H1 (cell line): ENCODE results near the gene ZMIZ1. TPM values are rescaled to one million over a fixed set of nuclear protein-coding genes. Genes with fewer than 3 reads are reported as not detected.

Source experiments
- ATF2 ChIP-seq: IDR thresholded peaks from 2 replicates; pipeline ENCODE4 v1.6.1; 2012; ENCODE audit warnings: low read length, inconsistent platforms
- ATF3 ChIP-seq: IDR thresholded peaks from 2 replicates; pipeline ENCODE4 v1.6.1; 2011; ENCODE audit warnings: low read depth, mild to moderate bottlenecking, low read length; ENCODE audit not compliant: insufficient read depth
- BRCA1 ChIP-seq: IDR thresholded peaks from 2 replicates; pipeline ENCODE4 v1.6.1; 2012; ENCODE audit warnings: low read depth, low read length, improper control_type of control experiment
- CBX5 ChIP-seq: fragments of 300-800, 300-1000 bp; sonication (generic); IDR thresholded peaks from 2 replicates; pipeline ENCODE4 v1.7.1; 2016; ENCODE audit warnings: antibody characterized with exemption, low read length, low read depth
- CTCF ChIP-seq, 3 experiments: IDR thresholded peaks; 1 replicate in 2 of 3; 2 replicates in 1 of 3; pipeline versions ENCODE4 v1.5.1 to v1.6.1; 2011; ENCODE audit warnings: low read length in 3 of 3, mild to moderate bottlenecking in 3 of 3, inconsistent platforms in 2 of 3, low read depth in 1 of 3, moderate library complexity in 1 of 3; ENCODE audit not compliant: insufficient read depth in 1 of 3; ENCODE audit errors: control extremely low read depth in 1 of 3
- E2F6 ChIP-seq: IDR thresholded peaks from 2 replicates; pipeline ENCODE4 v1.6.1; 2012; ENCODE audit warnings: inconsistent platforms
- EGR1 ChIP-seq: IDR thresholded peaks from 2 replicates; pipeline ENCODE4 v1.6.1; 2011; ENCODE audit warnings: low read depth, low read length, borderline replicate concordance
- KDM1A ChIP-seq: fragments of 200-600, 300-600 bp; sonication (generic); IDR thresholded peaks from 2 replicates; pipeline ENCODE4 v1.7.1; 2016; ENCODE audit warnings: mild to moderate bottlenecking, low read length, borderline replicate concordance
- KDM4A ChIP-seq: IDR thresholded peaks from one replicate; pipeline ENCODE4 v1.7.1; 2012; ENCODE audit warnings: low read depth, mild to moderate bottlenecking, moderate library complexity, low read length, inconsistent platforms; ENCODE audit not compliant: severe bottlenecking
- NANOG ChIP-seq: IDR thresholded peaks from 2 replicates; pipeline ENCODE4 v1.6.1; 2011; ENCODE audit warnings: low read length, low read depth, mild to moderate bottlenecking, inconsistent platforms; ENCODE audit not compliant: insufficient read depth, poor library complexity, severe bottlenecking
- RAD21 ChIP-seq, 2 experiments: IDR thresholded peaks in 1 of 2; conservative IDR thresholded peaks in 1 of 2; 2 replicates each; pipeline ENCODE4 v1.6.1; 2011; ENCODE audit warnings: low read depth in 2 of 2, low read length in 2 of 2, improper control_type of control experiment in 1 of 2, inconsistent platforms in 1 of 2, mild to moderate bottlenecking in 1 of 2, moderate library complexity in 1 of 2
- RBBP5 ChIP-seq: IDR thresholded peaks from 2 replicates; pipeline ENCODE4 v1.7.1; 2012; ENCODE audit warnings: low read depth, mild to moderate bottlenecking, inconsistent platforms, low read length, moderate library complexity, borderline replicate concordance
- RNF2 ChIP-seq: fragments of 200-900, 300-1000 bp; sonication (generic); IDR thresholded peaks from 2 replicates; pipeline ENCODE4 v1.7.1; 2016; ENCODE audit warnings: borderline replicate concordance, low read depth, mild to moderate bottlenecking, antibody characterized with exemption, low read length; ENCODE audit not compliant: poor library complexity, severe bottlenecking; ENCODE audit errors: missing control alignments
- SAP30 ChIP-seq: fragments of 300-600 bp; sonication (generic); IDR thresholded peaks from 2 replicates; pipeline ENCODE4 v1.7.1; 2012; ENCODE audit warnings: low read length, moderate library complexity, mild to moderate bottlenecking, inconsistent platforms; ENCODE audit not compliant: insufficient read depth, insufficient replicate concordance
- TAF1 ChIP-seq: IDR thresholded peaks from 2 replicates; pipeline ENCODE4 v1.6.1; 2011; ENCODE audit warnings: mild to moderate bottlenecking, low read depth, low read length
- TCF12 ChIP-seq: IDR thresholded peaks from 2 replicates; pipeline ENCODE4 v1.6.1; 2011; ENCODE audit warnings: low read depth, mild to moderate bottlenecking, low read length
- polyA plus RNA-seq, 7 experiments: library from polyadenylated mRNA; depleted of rRNA in 3 of 7; stranded (reverse) in 5 of 7; unstranded in 2 of 7; fragments of >200 nt in 5 of 7; fragments of 200-250 nt in 2 of 7; gene quantifications; 1 replicate in 5 of 7; 2 replicates in 1 of 7; 4 replicates in 1 of 7; pipeline versions ENCODE4 v1.2.1 to v1.2.3, GENCODE V29; 2011 to 2013; ENCODE audit warnings: missing spikeins in 2 of 7, mixed read lengths in 2 of 7
- total RNA-seq: library from RNA; stranded (reverse); fragmentation: NEBNext Ultra II Directional; extraction: Animal tissue kit (Norgen Biotek cat#: 25700); gene quantifications from 2 replicates; pipeline ENCODE4 v1.2.1, GENCODE V29; 2021

ZMIZ1 gene
- total and polyA plus RNA-seq, 2 of the 8 experiments (the other 6 are each of a cell fraction or from before 2014, with no cell fraction given) = 8.1 to 28.0 TPM

- no peak for TF ChIP-seq ATF2
- no peak for TF ChIP-seq RNF2
- no peak for TF ChIP-seq ATF3
- peak; percentile 95 for TF ChIP-seq EGR1
- no peak for TF ChIP-seq TCF12
- TF ChIP-seq SAP30 = no peak
- TF ChIP-seq RBBP5 = peak; percentile 29; the same call in 1 of the 2 replicates
- no peak for TF ChIP-seq NANOG
- no peak for TF ChIP-seq KDM4A
- TF ChIP-seq RAD21 (IDR thresholded peaks at IDR 0.05 in 1 of 2, conservative IDR thresholded peaks at IDR 0.05 in 1 of 2; ENCODE audit: low read depth in 2 of 2, low read length in 2 of 2) = peak; percentile 26 to 54; a peak in 3 of 4 replicates
- TF ChIP-seq E2F6 = no peak
- TF ChIP-seq TAF1 = peak; percentile 81
- peak; percentile 4 to 43 (median 31) for TF ChIP-seq CTCF (IDR thresholded peaks at IDR 0.05; ENCODE audit: control extremely low read depth in 1 of 3, insufficient read depth in 1 of 3, low read depth in 1 of 3, low read length in 3 of 3)
- no peak for TF ChIP-seq BRCA1
- TF ChIP-seq KDM1A = no peak
- no peak for TF ChIP-seq CBX5
Measured at GRCh38 chr10:79068562-79069324, at the start of gene ZMIZ1 (continued).
